Kidney capillary endothelial cell (primary cell): ENCODE measurements around the gene DUSP23.

Source experiments
- DNase-seq: peaks from one replicate; pipeline ENCODE4 v3.0.0-alpha.2; 2018; ENCODE audit warnings: low spot score

DUSP23 gene

DNA sequence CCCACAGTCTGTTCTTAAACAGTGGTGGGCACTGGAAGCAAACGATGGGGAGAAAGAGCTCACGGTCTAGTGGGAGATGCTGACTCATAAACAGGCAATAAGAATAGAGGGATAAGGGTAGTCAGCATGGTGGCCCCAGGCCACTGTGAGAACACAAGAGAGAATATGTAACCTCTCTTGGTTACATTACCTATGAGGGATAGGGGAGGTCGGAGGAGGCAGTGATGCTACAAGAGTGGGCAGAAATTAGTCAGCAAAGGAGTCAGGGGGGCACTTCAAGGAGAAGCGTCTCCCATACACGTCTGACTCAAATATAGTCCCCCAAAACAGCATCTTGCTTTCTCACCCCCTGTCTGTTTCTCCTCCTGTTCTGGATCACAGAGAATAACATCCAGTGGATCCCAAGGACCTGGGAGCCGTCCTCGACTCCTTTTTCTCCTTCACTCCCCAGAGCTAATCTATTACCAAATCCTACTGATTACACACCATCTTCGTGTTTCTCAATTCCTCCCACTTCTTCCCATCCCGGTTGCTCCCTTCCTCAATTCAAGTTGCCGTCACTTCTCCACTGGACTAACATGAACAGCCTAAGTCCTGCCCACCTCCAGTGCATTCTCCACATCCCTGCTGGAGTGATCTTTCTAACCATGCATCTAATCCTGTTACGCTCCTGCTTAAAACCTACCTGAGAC is 48.0 kb downstream of the DUSP23 start:
- no peak for DNase-seq

- peak; percentile 9 for DNase-seq
Observed at GRCh38 chr1:159829273-159829634, 48.5 kb downstream of the DUSP23 start.

- no peak for DNase-seq
Observed at GRCh38 chr1:159829822-159830465, 49.2 kb downstream of the DUSP23 start.

- DNase-seq: no peak
Observed at GRCh38 chr1:159830722-159831121, 50.0 kb downstream of the DUSP23 start.

DNA sequence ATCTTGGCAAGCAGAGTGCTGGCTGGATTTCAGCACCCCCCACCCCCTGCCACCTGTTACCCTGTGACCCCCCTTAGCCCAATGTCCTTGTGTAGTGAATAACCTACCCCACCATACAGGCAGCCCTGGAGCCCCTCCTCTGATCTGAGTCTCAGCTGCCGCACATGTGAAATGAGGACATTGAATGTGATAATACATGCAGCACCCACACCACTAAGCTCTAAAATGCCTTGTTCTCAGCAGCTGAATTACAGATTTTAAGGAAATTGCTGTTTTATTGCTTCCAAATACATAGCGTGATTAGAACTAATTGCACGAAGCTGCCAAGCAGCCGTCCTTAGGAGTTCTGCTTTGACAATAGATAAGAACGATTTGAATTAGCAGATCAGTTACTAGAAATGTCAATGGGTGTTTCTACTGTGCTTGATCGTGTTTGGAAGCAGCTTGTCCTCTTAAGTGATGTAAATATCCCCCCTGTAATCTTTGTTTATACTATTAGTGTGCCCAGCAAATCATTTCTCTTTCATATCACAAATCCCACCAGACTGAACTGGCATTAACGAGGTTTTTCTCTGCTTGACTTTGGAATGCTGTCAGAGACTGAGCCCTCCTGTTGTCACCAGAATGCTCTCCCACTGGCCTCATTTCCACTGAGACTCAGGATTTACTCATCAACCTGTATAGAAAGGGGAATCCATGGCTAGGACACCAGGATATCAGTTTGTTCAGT is 50.8 kb downstream of the DUSP23 start:
- DNase-seq: no peak
